MM.1S (cell line): ENCODE measurements around the gene CFB.

Experiments used
- DNase-seq: peaks from one replicate; pipeline ENCODE4 v3.0.0-alpha.2; 2015
- H2AFZ ChIP-seq: fragments of 300-600 bp; sonication (generic); 2 replicates; pipeline ENCODE4 v1.6.0; 2016; ENCODE audit warnings: antibody characterized with exemption, low read length
- H3F3A ChIP-seq: fragments of 300-600 bp; sonication (generic); 2 replicates; pipeline ENCODE4 v1.6.1; 2016; ENCODE audit warnings: mild to moderate bottlenecking, antibody characterized with exemption, low read length, moderate library complexity, mixed read lengths; ENCODE audit not compliant: insufficient read depth
- H3K27ac ChIP-seq: fragments of 300-600 bp; sonication (generic); 2 replicates; pipeline ENCODE4 v1.5.1; 2016; ENCODE audit warnings: mild to moderate bottlenecking, low read length
- H3K27me3 ChIP-seq: fragments of 300-600 bp; sonication (generic); replicated peaks from 2 replicates; pipeline ENCODE4 v1.6.0; 2016; ENCODE audit warnings: low read length; ENCODE audit not compliant: insufficient read depth
- H3K36me3 ChIP-seq: fragments of 300-600 bp; sonication (generic); replicated peaks from 2 replicates; pipeline ENCODE4 v1.6.1; 2016; ENCODE audit warnings: mild to moderate bottlenecking, low read length, mixed read lengths; ENCODE audit not compliant: insufficient read depth
- H3K4me1 ChIP-seq: fragments of 300-600 bp; sonication (generic); 2 replicates; pipeline ENCODE4 v1.6.1; 2016; ENCODE audit warnings: low read length, mixed read lengths
- H3K4me2 ChIP-seq: fragments of 300-600 bp; sonication (generic); 2 replicates; pipeline ENCODE4 v1.6.0; 2016; ENCODE audit warnings: low read depth, low read length
- H3K4me3 ChIP-seq: fragments of 300-600 bp; sonication (generic); 2 replicates; pipeline ENCODE4 v1.5.1; 2016; ENCODE audit warnings: low read length, mixed read lengths
- H3K79me2 ChIP-seq: fragments of 300-600 bp; sonication (generic); 2 replicates; pipeline ENCODE4 v1.6.1; 2016; ENCODE audit warnings: mixed run types, low read length, mixed read lengths
- H3K9ac ChIP-seq: fragments of 300-600 bp; sonication (generic); 2 replicates; pipeline ENCODE4 v1.6.1; 2016; ENCODE audit warnings: low read length, mixed read lengths
- H3K9me2 ChIP-seq: fragments of 300-600 bp; sonication (generic); replicated peaks from 2 replicates; pipeline ENCODE4 v1.6.1; 2016; ENCODE audit warnings: mild to moderate bottlenecking, low read length, mixed read lengths; ENCODE audit not compliant: insufficient read depth
- H3K9me3 ChIP-seq: fragments of 300-600 bp; sonication (generic); replicated peaks from 2 replicates; pipeline ENCODE4 v1.6.1; 2016; ENCODE audit warnings: mild to moderate bottlenecking, low read length, mixed read lengths; ENCODE audit not compliant: insufficient read depth
- H4K20me1 ChIP-seq: fragments of 300-600 bp; sonication (generic); 2 replicates; pipeline ENCODE4 v1.6.1; 2016; ENCODE audit warnings: mild to moderate bottlenecking, low read length, moderate library complexity, mixed read lengths; ENCODE audit not compliant: insufficient read depth
- EZH2 ChIP-seq: fragments of 300-600 bp; sonication (generic); optimal IDR thresholded peaks from 2 replicates; pipeline ENCODE3; 2017; ENCODE audit warnings: low read depth, mild to moderate bottlenecking, antibody characterized with exemption, low read length, mixed read lengths
- EZH2phosphoT487 ChIP-seq: fragments of 300-600 bp; sonication (generic); IDR thresholded peaks from 2 replicates; pipeline ENCODE4 v1.6.1; 2018; ENCODE audit warnings: antibody characterized with exemption, low read length
- TF ChIP-seq, protein P1 (sequence below): fragments of 300-600 bp; sonication (generic); IDR thresholded peaks from 2 replicates; pipeline ENCODE4 v1.5.1; 2016; ENCODE audit warnings: antibody characterized with exemption, low read length, mixed read lengths

The CFB gene

DNA sequence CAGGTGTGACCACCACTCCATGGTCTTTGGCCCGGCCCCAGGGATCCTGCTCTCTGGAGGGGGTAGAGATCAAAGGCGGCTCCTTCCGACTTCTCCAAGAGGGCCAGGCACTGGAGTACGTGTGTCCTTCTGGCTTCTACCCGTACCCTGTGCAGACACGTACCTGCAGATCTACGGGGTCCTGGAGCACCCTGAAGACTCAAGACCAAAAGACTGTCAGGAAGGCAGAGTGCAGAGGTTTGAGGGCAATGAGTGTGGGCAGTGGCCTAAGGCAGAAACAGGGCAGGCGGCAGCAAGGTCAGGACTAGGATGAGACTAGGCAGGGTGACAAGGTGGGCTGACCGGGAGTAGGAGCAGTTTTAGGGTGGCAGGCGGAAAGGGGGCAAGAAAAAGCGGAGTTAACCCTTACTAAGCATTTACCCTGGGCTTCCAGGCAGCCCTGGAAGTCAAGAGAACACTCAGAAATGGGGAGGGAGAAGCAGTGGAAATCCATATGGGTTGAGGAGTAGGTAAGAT lies 533 bp downstream of the CFB start:
- Histone ChIP-seq H3K4me1 (peaks cover 4% of the 10 kb centered on the region; the same call in 1 of the 2 replicates), H3F3A (no peaks in the 10 kb centered on the region), H2AFZ (no peak overlapping the region), H3K9me2 (no peaks in the 10 kb centered on the region), H4K20me1 (no peaks in the 10 kb centered on the region), H3K79me2 (no peaks in the 10 kb centered on the region), H3K9me3 (no peaks in the 10 kb centered on the region), H3K9ac (no peak overlapping the region), H3K4me2 (no peak overlapping the region), H3K36me3 (no peaks in the 10 kb centered on the region), H3K4me3 (no peak overlapping the region), H3K27me3 (peaks cover 35% of the 10 kb centered on the region), H3K27ac (no peak overlapping the region)
- no peak for DNase-seq
- no peak for TF ChIP-seq EZH2phosphoT487
- TF ChIP-seq, protein P1, sequence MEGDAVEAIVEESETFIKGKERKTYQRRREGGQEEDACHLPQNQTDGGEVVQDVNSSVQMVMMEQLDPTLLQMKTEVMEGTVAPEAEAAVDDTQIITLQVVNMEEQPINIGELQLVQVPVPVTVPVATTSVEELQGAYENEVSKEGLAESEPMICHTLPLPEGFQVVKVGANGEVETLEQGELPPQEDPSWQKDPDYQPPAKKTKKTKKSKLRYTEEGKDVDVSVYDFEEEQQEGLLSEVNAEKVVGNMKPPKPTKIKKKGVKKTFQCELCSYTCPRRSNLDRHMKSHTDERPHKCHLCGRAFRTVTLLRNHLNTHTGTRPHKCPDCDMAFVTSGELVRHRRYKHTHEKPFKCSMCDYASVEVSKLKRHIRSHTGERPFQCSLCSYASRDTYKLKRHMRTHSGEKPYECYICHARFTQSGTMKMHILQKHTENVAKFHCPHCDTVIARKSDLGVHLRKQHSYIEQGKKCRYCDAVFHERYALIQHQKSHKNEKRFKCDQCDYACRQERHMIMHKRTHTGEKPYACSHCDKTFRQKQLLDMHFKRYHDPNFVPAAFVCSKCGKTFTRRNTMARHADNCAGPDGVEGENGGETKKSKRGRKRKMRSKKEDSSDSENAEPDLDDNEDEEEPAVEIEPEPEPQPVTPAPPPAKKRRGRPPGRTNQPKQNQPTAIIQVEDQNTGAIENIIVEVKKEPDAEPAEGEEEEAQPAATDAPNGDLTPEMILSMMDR: no peak
- no peak for TF ChIP-seq EZH2

DNA sequence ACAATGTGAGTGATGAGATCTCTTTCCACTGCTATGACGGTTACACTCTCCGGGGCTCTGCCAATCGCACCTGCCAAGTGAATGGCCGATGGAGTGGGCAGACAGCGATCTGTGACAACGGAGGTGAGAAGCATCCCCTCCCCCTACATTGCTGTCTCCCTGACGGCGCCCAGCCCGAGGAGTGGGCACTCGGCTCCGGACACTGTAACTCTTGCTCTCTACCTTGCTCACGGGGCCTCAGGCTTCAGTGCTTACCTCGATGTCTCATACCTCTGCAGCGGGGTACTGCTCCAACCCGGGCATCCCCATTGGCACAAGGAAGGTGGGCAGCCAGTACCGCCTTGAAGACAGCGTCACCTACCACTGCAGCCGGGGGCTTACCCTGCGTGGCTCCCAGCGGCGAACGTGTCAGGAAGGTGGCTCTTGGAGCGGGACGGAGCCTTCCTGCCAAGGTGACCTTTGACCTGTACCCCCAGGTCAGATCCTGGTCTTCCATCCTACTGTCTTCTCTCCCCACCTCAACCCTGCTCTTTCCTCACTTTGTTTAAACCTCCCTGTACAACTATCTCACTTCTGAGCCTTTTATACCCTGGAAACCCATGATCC lies 1.3 kb downstream of the CFB start:
- no peak overlapping the region for H3K4me3 ChIP-seq
- no peaks in the 10 kb centered on the region for H3K36me3 ChIP-seq
- no peak overlapping the region for H3K9ac ChIP-seq
- H3K27ac ChIP-seq: no peak overlapping the region
- H4K20me1 ChIP-seq: no peaks in the 10 kb centered on the region
- no peaks in the 10 kb centered on the region for H3K9me3 ChIP-seq
- H3K4me2 ChIP-seq: no peak overlapping the region
- H3K27me3 ChIP-seq: peaks cover 35% of the 10 kb centered on the region
- H2AFZ ChIP-seq: no peak overlapping the region
- no peaks in the 10 kb centered on the region for H3K9me2 ChIP-seq
- peaks cover 3% of the 10 kb centered on the region; the same call in 1 of the 2 replicates for H3K4me1 ChIP-seq
- TF ChIP-seq EZH2phosphoT487: no peak
- no peak for TF ChIP-seq EZH2
- TF ChIP-seq, protein P1: no peak
- no peaks in the 10 kb centered on the region for H3K79me2 ChIP-seq
- DNase-seq: no peak
- no peaks in the 10 kb centered on the region for H3F3A ChIP-seq

DNA sequence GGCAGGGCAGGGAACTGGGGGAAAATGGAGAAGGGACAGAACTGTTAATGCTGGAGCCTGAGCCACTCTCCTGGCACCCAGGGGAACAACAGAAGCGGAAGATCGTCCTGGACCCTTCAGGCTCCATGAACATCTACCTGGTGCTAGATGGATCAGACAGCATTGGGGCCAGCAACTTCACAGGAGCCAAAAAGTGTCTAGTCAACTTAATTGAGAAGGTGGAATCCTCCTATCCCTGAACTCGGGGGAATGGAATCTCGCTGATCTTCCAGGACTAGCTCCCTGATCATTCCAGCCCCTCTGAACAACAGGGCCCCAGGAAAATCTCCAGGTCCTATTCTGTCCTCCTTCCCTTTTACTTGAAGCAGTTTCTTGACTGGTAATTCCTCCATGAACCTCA lies 2.0 kb downstream of the CFB start:
- no peaks in the 10 kb centered on the region for H3K79me2 ChIP-seq
- no peak overlapping the region for H3K4me3 ChIP-seq
- TF ChIP-seq, protein P1: no peak
- TF ChIP-seq EZH2: no peak
- no peak for TF ChIP-seq EZH2phosphoT487
- no peak overlapping the region for H2AFZ ChIP-seq
- no peak for DNase-seq
- H3K4me2 ChIP-seq: no peak overlapping the region
- H3K9me2 ChIP-seq: no peaks in the 10 kb centered on the region
- H3K9me3 ChIP-seq: no peaks in the 10 kb centered on the region
- H3K4me1 ChIP-seq: no peaks in the 10 kb centered on the region
- no peak overlapping the region for H3K9ac ChIP-seq
- no peaks in the 10 kb centered on the region for H3K36me3 ChIP-seq
- H3F3A ChIP-seq: no peaks in the 10 kb centered on the region
- H3K27me3 ChIP-seq: peaks cover 31% of the 10 kb centered on the region
- H4K20me1 ChIP-seq: no peaks in the 10 kb centered on the region
- no peak overlapping the region for H3K27ac ChIP-seq
